Neural progenitor cell (in vitro differentiated cells): ENCODE results near the gene PBX1.

Source experiments
- EZH2phosphoT487 ChIP-seq: fragments of 200-600 bp; sonication (generic); IDR thresholded peaks from 2 replicates; pipeline ENCODE4 v1.6.1; 2017; ENCODE audit warnings: antibody characterized with exemption
- TF ChIP-seq, protein P1 (sequence below): fragments of 200-600 bp; sonication (generic); IDR thresholded peaks from 2 replicates; pipeline ENCODE4 v1.5.1; 2017; ENCODE audit warnings: antibody characterized with exemption, mild to moderate bottlenecking

DNA sequence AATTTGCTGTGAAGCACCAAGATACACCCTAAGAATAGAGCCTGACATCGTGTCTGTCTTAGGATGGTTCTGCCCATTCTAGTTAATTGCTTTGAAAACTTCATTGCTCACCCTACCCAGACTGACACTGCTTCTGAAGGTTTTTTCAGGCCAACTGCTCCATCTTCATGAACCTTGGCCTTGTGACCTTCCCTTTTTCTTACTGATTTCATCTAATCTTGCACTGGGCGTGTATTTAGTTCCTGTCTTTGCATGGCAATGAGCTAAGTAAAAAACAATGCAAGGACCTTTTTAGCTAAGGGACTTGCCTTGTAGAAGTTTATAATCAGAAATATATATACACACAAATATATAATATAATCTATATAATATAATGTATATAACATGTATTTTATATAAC lies 108.0 kb downstream of the PBX1 start:
- no peak for TF ChIP-seq EZH2phosphoT487
- TF ChIP-seq, protein P1, sequence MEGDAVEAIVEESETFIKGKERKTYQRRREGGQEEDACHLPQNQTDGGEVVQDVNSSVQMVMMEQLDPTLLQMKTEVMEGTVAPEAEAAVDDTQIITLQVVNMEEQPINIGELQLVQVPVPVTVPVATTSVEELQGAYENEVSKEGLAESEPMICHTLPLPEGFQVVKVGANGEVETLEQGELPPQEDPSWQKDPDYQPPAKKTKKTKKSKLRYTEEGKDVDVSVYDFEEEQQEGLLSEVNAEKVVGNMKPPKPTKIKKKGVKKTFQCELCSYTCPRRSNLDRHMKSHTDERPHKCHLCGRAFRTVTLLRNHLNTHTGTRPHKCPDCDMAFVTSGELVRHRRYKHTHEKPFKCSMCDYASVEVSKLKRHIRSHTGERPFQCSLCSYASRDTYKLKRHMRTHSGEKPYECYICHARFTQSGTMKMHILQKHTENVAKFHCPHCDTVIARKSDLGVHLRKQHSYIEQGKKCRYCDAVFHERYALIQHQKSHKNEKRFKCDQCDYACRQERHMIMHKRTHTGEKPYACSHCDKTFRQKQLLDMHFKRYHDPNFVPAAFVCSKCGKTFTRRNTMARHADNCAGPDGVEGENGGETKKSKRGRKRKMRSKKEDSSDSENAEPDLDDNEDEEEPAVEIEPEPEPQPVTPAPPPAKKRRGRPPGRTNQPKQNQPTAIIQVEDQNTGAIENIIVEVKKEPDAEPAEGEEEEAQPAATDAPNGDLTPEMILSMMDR, result no peak
